Suprapubic skin (tissue), 4 donors: ENCODE measurements around the gene WNK2. TPM values are rescaled to one million over a fixed set of nuclear protein-coding genes. Genes with fewer than 3 reads are reported as not detected.

ENCODE experiments used
- DNase-seq, 2 donors: peaks; one replicate each; pipeline ENCODE4 v3.0.0-alpha.2; 2019; ENCODE audit warnings: low spot score in 2 of 2
- H3K27ac ChIP-seq: fragments of 200-600 bp; sonication (generic); one replicate; pipeline ENCODE4 v1.5.1; 2019
- H3K27me3 ChIP-seq: fragments of 200-600 bp; sonication (generic); one replicate; pipeline ENCODE4 v1.5.1; 2019
- H3K36me3 ChIP-seq: fragments of 200-600 bp; sonication (generic); one replicate; pipeline ENCODE4 v1.5.1; 2019
- H3K4me1 ChIP-seq: fragments of 200-600 bp; sonication (generic); one replicate; pipeline ENCODE4 v1.5.1; 2019
- H3K4me3 ChIP-seq: fragments of 200-600 bp; sonication (generic); one replicate; pipeline ENCODE4 v1.5.1; 2019; ENCODE audit warnings: mild to moderate bottlenecking
- H3K9me3 ChIP-seq: fragments of 200-600 bp; sonication (generic); one replicate; pipeline ENCODE4 v1.5.1; 2019
- EP300 ChIP-seq: sonication (generic); formaldehyde crosslinking; IDR thresholded peaks from one replicate; pipeline ENCODE4 v1.6.1; 2017; ENCODE audit warnings: antibody characterized with exemption
- POLR2A ChIP-seq, 2 donors: fragments of 450-650 bp; IDR thresholded peaks; one replicate each; pipeline ENCODE4 v1.6.1; 2017; ENCODE audit warnings: antibody characterized with exemption in 2 of 2, mild to moderate bottlenecking in 2 of 2, moderate library complexity in 2 of 2
- POLR2AphosphoS5 ChIP-seq, 3 donors: sonication (generic); formaldehyde crosslinking; IDR thresholded peaks; one replicate each; pipeline ENCODE4 v1.6.1; 2017; ENCODE audit warnings: antibody characterized with exemption in 3 of 3
- WGBS: methylation state at CpG from one replicate; pipeline ENCODE4 v1.1.5; 2018; 5-methylcytosine and 5-hydroxymethylcytosine counted together
- total RNA-seq, 4 donors: library from RNA; depleted of rRNA; stranded (reverse); fragments of >200 nt; gene quantifications; one replicate each; pipeline ENCODE4 v1.1.0, GENCODE V29; 2016
- TF ChIP-seq, protein P1 (sequence below), 2 donors: fragments of 200-600 bp in 1 of 2; fragments of 450-650 bp in 1 of 2; sonication (generic) in 1 of 2; IDR thresholded peaks; one replicate each; pipeline ENCODE4 v1.5.1; 2016 to 2019; ENCODE audit warnings: antibody characterized with exemption in 2 of 2, mild to moderate bottlenecking in 1 of 2, moderate library complexity in 1 of 2

WNK2 gene
- total RNA-seq, 4 donors from 2014 or later: 39.5 to 93.7 (median 45.3) TPM

DNA sequence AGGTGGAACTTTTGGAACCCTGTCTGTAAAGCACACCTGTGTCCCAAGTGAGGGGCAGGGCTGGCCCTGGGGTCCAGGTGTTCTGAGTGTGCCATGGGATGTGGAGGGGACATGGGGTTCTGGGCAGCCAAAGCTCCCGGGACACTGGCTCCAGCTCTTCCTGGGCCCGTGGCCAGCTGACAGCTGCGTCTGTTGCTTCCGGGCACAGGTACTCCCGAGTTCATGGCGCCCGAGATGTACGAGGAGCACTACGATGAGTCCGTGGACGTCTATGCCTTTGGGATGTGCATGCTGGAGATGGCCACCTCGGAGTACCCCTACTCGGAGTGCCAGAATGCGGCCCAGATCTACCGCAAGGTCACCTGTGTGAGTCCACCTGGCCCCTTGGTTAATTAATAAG lies 50.7 kb downstream of the WNK2 start:
- WGBS: 84% methylated on average over 10 of the region's 15 CpGs
- Histone ChIP-seq H3K4me3 (no peak overlapping the region), H3K9me3 (no peaks in the 10 kb centered on the region), H3K4me1 (peaks cover 14% of the 10 kb centered on the region), H3K27me3 (no peaks in the 10 kb centered on the region), H3K36me3 (no peaks in the 10 kb centered on the region), H3K27ac (no peak overlapping the region)
- TF ChIP-seq POLR2A (IDR thresholded peaks at IDR 0.05): no peak
- TF ChIP-seq EP300: no peak
- TF ChIP-seq, protein P1, sequence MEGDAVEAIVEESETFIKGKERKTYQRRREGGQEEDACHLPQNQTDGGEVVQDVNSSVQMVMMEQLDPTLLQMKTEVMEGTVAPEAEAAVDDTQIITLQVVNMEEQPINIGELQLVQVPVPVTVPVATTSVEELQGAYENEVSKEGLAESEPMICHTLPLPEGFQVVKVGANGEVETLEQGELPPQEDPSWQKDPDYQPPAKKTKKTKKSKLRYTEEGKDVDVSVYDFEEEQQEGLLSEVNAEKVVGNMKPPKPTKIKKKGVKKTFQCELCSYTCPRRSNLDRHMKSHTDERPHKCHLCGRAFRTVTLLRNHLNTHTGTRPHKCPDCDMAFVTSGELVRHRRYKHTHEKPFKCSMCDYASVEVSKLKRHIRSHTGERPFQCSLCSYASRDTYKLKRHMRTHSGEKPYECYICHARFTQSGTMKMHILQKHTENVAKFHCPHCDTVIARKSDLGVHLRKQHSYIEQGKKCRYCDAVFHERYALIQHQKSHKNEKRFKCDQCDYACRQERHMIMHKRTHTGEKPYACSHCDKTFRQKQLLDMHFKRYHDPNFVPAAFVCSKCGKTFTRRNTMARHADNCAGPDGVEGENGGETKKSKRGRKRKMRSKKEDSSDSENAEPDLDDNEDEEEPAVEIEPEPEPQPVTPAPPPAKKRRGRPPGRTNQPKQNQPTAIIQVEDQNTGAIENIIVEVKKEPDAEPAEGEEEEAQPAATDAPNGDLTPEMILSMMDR (IDR thresholded peaks at IDR 0.05): no peak
- TF ChIP-seq POLR2AphosphoS5 (IDR thresholded peaks at IDR 0.05): no peak
- DNase-seq: no peak

- Histone ChIP-seq H3K4me3 (no peak overlapping the region), H3K9me3 (no peaks in the 10 kb centered on the region), H3K27me3 (no peaks in the 10 kb centered on the region), H3K4me1 (peaks cover 14% of the 10 kb centered on the region), H3K36me3 (no peaks in the 10 kb centered on the region), H3K27ac (no peak overlapping the region)
- DNase-seq: no peak
- TF ChIP-seq EP300: no peak
- TF ChIP-seq POLR2A (IDR thresholded peaks at IDR 0.05): no peak
- TF ChIP-seq POLR2AphosphoS5 (IDR thresholded peaks at IDR 0.05): no peak
- TF ChIP-seq, protein P1 (IDR thresholded peaks at IDR 0.05): no peak
- 71% methylated on average over 10 of the region's 16 CpGs for WGBS
Observed at GRCh38 chr9:93235300-93235960, 51.5 kb downstream of the WNK2 start.

- 82% methylated on average over 14 of the region's 15 CpGs for WGBS
- TF ChIP-seq POLR2A (IDR thresholded peaks at IDR 0.05): no peak
- TF ChIP-seq, protein P1 (IDR thresholded peaks at IDR 0.05): no peak
- TF ChIP-seq EP300: no peak
- TF ChIP-seq POLR2AphosphoS5 (IDR thresholded peaks at IDR 0.05): no peak
- DNase-seq: no peak
- Histone ChIP-seq H3K9me3 (no peaks in the 10 kb centered on the region), H3K36me3 (no peaks in the 10 kb centered on the region), H3K4me1 (peaks cover 6% of the 10 kb centered on the region), H3K27me3 (no peaks in the 10 kb centered on the region), H3K4me3 (no peak overlapping the region), H3K27ac (no peak overlapping the region)
Observed at GRCh38 chr9:93236541-93237206, 52.7 kb downstream of the WNK2 start.

DNA sequence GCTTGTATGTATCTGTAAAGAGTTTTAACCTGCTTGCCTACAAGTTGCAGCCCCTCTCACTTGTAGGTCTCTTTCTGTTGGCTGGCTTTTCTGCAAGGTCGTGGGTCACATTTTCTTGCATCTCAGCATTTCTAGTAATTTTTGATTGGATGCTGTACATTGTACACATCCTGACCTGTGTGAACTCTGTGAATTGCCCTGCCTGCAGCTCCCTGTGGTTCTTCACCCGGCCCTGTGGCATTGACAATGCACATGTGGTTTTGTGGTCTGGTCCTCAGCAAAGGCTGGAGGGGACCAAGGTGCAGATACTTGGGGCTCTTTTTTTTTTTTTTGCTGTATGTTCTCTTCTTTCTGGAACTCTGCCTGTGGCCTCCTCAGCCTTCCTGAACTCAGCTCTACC lies 53.6 kb downstream of the WNK2 start:
- Histone ChIP-seq H3K36me3 (no peaks in the 10 kb centered on the region), H3K9me3 (no peaks in the 10 kb centered on the region), H3K4me1 (peaks cover 5% of the 10 kb centered on the region), H3K4me3 (no peak overlapping the region), H3K27ac (no peak overlapping the region), H3K27me3 (no peaks in the 10 kb centered on the region)
- 78% methylated on average over 2 of the region's 2 CpGs for WGBS
- TF ChIP-seq EP300 (no peak), POLR2AphosphoS5 (IDR thresholded peaks at IDR 0.05) (no peak), POLR2A (IDR thresholded peaks at IDR 0.05) (no peak)
- no peak for DNase-seq

DNA sequence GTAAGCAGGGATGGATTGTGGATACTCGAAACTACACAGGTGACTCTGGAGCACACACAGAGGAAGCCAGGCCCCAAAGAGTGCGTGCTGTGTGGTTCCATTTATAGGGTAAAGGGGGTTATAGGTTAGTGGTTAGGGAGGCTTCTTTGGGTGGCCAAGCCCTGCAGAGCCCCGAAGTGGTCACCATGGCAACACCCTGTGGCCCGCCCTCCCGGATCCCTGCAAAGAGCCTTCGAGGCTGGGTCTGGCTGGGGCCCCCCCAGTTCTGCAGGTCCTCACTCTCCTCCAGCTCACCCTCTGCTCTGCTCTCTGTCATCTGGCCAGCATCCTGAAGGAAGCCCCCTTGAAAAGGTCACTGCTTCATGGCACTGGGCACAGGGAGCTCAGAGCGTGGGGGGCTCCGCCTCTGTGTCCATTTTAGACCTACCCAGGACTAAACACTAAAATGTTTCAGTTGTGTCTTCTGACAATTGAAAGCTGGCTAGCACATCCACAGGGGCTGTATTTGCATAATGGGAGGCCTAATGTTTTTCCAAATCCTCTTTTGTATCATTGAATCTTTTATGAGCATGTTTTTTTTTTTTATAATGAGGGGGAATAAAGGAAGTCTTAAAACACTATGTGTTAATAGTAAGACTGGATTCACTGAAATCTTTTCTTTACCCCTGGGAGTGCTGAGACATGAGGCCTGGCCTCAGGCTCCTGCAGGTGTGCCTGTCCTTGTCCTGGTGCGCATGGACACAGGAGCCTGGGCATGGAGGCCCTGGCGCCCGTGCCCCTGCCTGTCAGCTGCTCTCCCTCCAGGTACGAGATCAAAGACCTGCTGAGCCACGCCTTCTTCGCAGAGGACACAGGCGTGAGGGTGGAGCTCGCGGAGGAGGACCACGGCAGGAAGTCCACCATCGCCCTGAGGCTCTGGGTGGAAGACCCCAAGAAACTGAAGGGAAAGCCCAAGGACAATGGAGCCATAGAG lies 55.3 kb downstream of the WNK2 start:
- TF ChIP-seq POLR2A (IDR thresholded peaks at IDR 0.05): no peak
- TF ChIP-seq POLR2AphosphoS5 (IDR thresholded peaks at IDR 0.05): no peak
- TF ChIP-seq, protein P1 (IDR thresholded peaks at IDR 0.05): no peak

More for the DNA sequence above, 55.3 kb downstream of the WNK2 start:
- H3K9me3 ChIP-seq: no peaks in the 10 kb centered on the region
- 94% methylated on average over 18 of the region's 19 CpGs for WGBS
- DNase-seq: no peak
- H3K4me3 ChIP-seq: no peak overlapping the region
- H3K4me1 ChIP-seq: peaks cover 5% of the 10 kb centered on the region
- H3K27ac ChIP-seq: no peak overlapping the region
- no peaks in the 10 kb centered on the region for H3K27me3 ChIP-seq
- H3K36me3 ChIP-seq: no peaks in the 10 kb centered on the region
